ENCODE results near the gene FITM1.

The FITM1 gene

GRCh38 chr14:24162093-24162492 is 31.6 kb downstream of the FITM1 start:
- no peak for DNase-seq

GRCh38 chr14:24164518-24164991 is 34.1 kb downstream of the FITM1 start:
- no peak for DNase-seq

GRCh38 chr14:24165785-24166184 is 35.3 kb downstream of the FITM1 start:
- DNase-seq = no peak

- DNase-seq = no peak
Observed at GRCh38 chr14:24167469-24168114, 37.1 kb downstream of the FITM1 start.

GRCh38 chr14:24171422-24172260 is 41.2 kb downstream of the FITM1 start, which contains the start of gene REC8:
Gene REC8 (plus strand): TSS chr14:24172080. CDS start chr14:24172553, 473 bp downstream.
- DNase-seq = peak; percentile 87

- no peak for DNase-seq
Observed at GRCh38 chr14:24172261-24172860, 41.9 kb downstream of the FITM1 start.

- DNase-seq = no peak
Observed at GRCh38 chr14:24172871-24173281, 42.4 kb downstream of the FITM1 start.

GRCh38 chr14:24176599-24176998 is 46.1 kb downstream of the FITM1 start:
- no peak for DNase-seq

- DNase-seq = no peak
Observed at GRCh38 chr14:24177041-24177825, 46.8 kb downstream of the FITM1 start.

GRCh38 chr14:24177891-24178290 is 47.4 kb downstream of the FITM1 start:
- no peak for DNase-seq

- DNase-seq = no peak
Observed at GRCh38 chr14:24178399-24179178, 48.1 kb downstream of the FITM1 start.

- DNase-seq = no peak
Observed at GRCh38 chr14:24179294-24179960, 49.0 kb downstream of the FITM1 start.

- DNase-seq = no peak
Observed at GRCh38 chr14:24179961-24180796, 49.7 kb downstream of the FITM1 start.

- no peak for DNase-seq
Observed at GRCh38 chr14:24181371-24182077, 51.1 kb downstream of the FITM1 start.

Measured in CD4-positive, alpha-beta T cell treated with Interferon gamma for 1 hour (primary cell).